SK-N-SH (cell line): Measurements from ENCODE around the gene IRAK2. TPM values are rescaled to one million over a fixed set of nuclear protein-coding genes. Genes with fewer than 3 reads are reported as not detected.

ENCODE experiments used
- CTCF ChIA-PET: fragments of 300-600, 350-600 bp; formaldehyde crosslinking; extraction: SDS; loops from one replicate; lab custom pipeline; 2021; lab: Yijun Ruan, JAX
- POLR2A ChIA-PET: fragments of 350-600 bp; sonication (Branson Sonifier 250); formaldehyde crosslinking; extraction: SDS; loops from one replicate; lab custom pipeline; 2020; ENCODE audit warnings: antibody characterized with exemption, inconsistent platforms; lab: Yijun Ruan, JAX
- DNase-seq: peaks from one replicate; pipeline ENCODE4 v3.0.0; 2012
- H2AFZ ChIP-seq: fragments of 200-600 bp; sonication (generic); 2 replicates; pipeline ENCODE4 v1.8.1; 2016; ENCODE audit warnings: antibody characterized with exemption, mild to moderate bottlenecking, low read depth
- H3F3A ChIP-seq: fragments of 200-600 bp; sonication (generic); replicated peaks from 2 replicates; pipeline ENCODE3; 2016; ENCODE audit warnings: antibody characterized with exemption, mild to moderate bottlenecking; ENCODE audit not compliant: insufficient read depth
- H3K27ac ChIP-seq, 2 experiments: fragments of 200-500 bp in 1 of 2; fragments of 200-600 bp in 1 of 2; sonication (Bioruptor generic) in 1 of 2; sonication (generic), shearing (Covaris generic) in 1 of 2; 2 replicates each; pipeline versions ENCODE4 v1.5.1 to v1.6.1; 2014 to 2016; ENCODE audit warnings: low read depth in 2 of 2, inconsistent platforms in 1 of 2, low read length in 1 of 2, mild to moderate bottlenecking in 1 of 2, mixed read lengths in 1 of 2
- H3K27me3 ChIP-seq: fragments of 200-600 bp; sonication (generic), shearing (Covaris generic); 2 replicates; pipeline ENCODE4 v1.6.1; 2016; ENCODE audit warnings: mixed run types; ENCODE audit not compliant: insufficient read depth
- H3K36me3 ChIP-seq, 2 experiments: fragments of 200-500 bp in 1 of 2; fragments of 200-600 bp in 1 of 2; sonication (Bioruptor generic) in 1 of 2; sonication (generic) in 1 of 2; replicated peaks in 1 of 2; 2 replicates each; pipeline versions ENCODE3 to v1.5.1; 2014 to 2016; ENCODE audit warnings: low read length in 1 of 2, mild to moderate bottlenecking in 1 of 2; ENCODE audit not compliant: insufficient read depth in 2 of 2, control insufficient read depth in 1 of 2
- H3K4me1 ChIP-seq, 2 experiments: fragments of 200-500 bp in 1 of 2; fragments of 200-600 bp in 1 of 2; sonication (Bioruptor generic) in 1 of 2; sonication (generic), shearing (Covaris generic) in 1 of 2; 2 replicates each; pipeline versions ENCODE4 v1.5.1 to v1.6.1; 2014 to 2016; ENCODE audit warnings: low read depth in 1 of 2, low read length in 1 of 2, mixed run types in 1 of 2; ENCODE audit not compliant: insufficient read depth in 2 of 2, control insufficient read depth in 1 of 2
- H3K4me2 ChIP-seq: fragments of 200-600 bp; sonication (generic), shearing (Covaris generic); 2 replicates; pipeline ENCODE4 v1.6.1; 2017; ENCODE audit warnings: mixed run types
- H3K4me3 ChIP-seq, 2 experiments: fragments of 200-500 bp in 1 of 2; fragments of 200-600 bp in 1 of 2; sonication (Bioruptor generic) in 1 of 2; sonication (generic), shearing (Covaris generic) in 1 of 2; 2 replicates each; pipeline versions ENCODE4 v1.5.1 to v1.8.1; 2014 to 2016; ENCODE audit warnings: low read depth in 2 of 2, inconsistent platforms in 1 of 2, low read length in 1 of 2, mild to moderate bottlenecking in 1 of 2, mixed read lengths in 1 of 2, moderate library complexity in 1 of 2
- H3K79me2 ChIP-seq: fragments of 200-600 bp; sonication (generic); 2 replicates; pipeline ENCODE4 v1.8.1; 2017; ENCODE audit warnings: mild to moderate bottlenecking; ENCODE audit not compliant: insufficient read depth
- H3K9ac ChIP-seq: fragments of 200-600 bp; sonication (generic); 2 replicates; pipeline ENCODE4 v1.6.1; 2017; ENCODE audit warnings: mixed run types
- H3K9me2 ChIP-seq: fragments of 200-600 bp; sonication (generic); 2 replicates; pipeline ENCODE4 v1.6.1; 2017; ENCODE audit warnings: mixed run types
- H3K9me3 ChIP-seq: fragments of 200-600 bp; sonication (generic); 2 replicates; pipeline ENCODE4 v1.6.1; 2017; ENCODE audit warnings: mixed run types, mild to moderate bottlenecking, moderate library complexity
- H4K20me1 ChIP-seq: fragments of 200-600 bp; sonication (generic); 2 replicates; pipeline ENCODE4 v1.6.1; 2017; ENCODE audit warnings: mild to moderate bottlenecking, mixed run types; ENCODE audit not compliant: insufficient read depth
- CHD2 ChIP-seq: fragments of 150-350 bp; IDR thresholded peaks from 2 replicates; pipeline ENCODE4 v1.6.1; 2018; ENCODE audit warnings: low read length; ENCODE audit not compliant: partially characterized antibody
- EZH2phosphoT487 ChIP-seq: fragments of 200-600 bp; sonication (generic); IDR thresholded peaks from 2 replicates; pipeline ENCODE4 v1.6.1; 2017; ENCODE audit warnings: low read depth, mixed run types, mild to moderate bottlenecking, antibody characterized with exemption, moderate library complexity, borderline replicate concordance
- FOSL2 ChIP-seq: IDR thresholded peaks from 2 replicates; pipeline ENCODE4 v1.4.0; 2012; ENCODE audit warnings: low read depth, mild to moderate bottlenecking, moderate library complexity, borderline replicate concordance
- GABPA ChIP-seq: IDR thresholded peaks from 2 replicates; pipeline ENCODE4 v1.4.0; 2012; ENCODE audit warnings: low read depth, mild to moderate bottlenecking
- GATA2 ChIP-seq: sonication (generic); formaldehyde crosslinking; IDR thresholded peaks from 2 replicates; pipeline ENCODE4 v1.5.0; 2020; ENCODE audit warnings: mild to moderate bottlenecking, missing genetic modification reagents
- MXI1 ChIP-seq: IDR thresholded peaks from 2 replicates; pipeline ENCODE4 v1.6.1; 2012; ENCODE audit warnings: mild to moderate bottlenecking, low read depth, low read length, improper control_type of control experiment
- NRF1 ChIP-seq: IDR thresholded peaks from 2 replicates; pipeline ENCODE4 v1.6.1; 2012; ENCODE audit warnings: low read depth, mild to moderate bottlenecking, low read length
- PBX3 ChIP-seq: IDR thresholded peaks from 2 replicates; pipeline ENCODE4; 2012
- RCOR1 ChIP-seq: fragments of 150-350 bp; IDR thresholded peaks from 2 replicates; pipeline ENCODE4 v1.6.1; 2017; ENCODE audit warnings: antibody characterized with exemption, low read length
- RFX5 ChIP-seq: IDR thresholded peaks from 2 replicates; pipeline ENCODE4 v1.6.1; 2012; ENCODE audit warnings: mild to moderate bottlenecking, improper control_type of control experiment, low read length
- TCF12 ChIP-seq: IDR thresholded peaks from 2 replicates; pipeline ENCODE4 v1.4.0; 2012
- YY1 ChIP-seq: IDR thresholded peaks from 2 replicates; pipeline ENCODE4 v1.4.0; 2012; ENCODE audit warnings: low read depth, mild to moderate bottlenecking
- ZBTB33 ChIP-seq: IDR thresholded peaks from 2 replicates; pipeline ENCODE4 v1.4.0; 2012; ENCODE audit warnings: low read depth, borderline replicate concordance
- WGBS: methylation state at CpG from one replicate; pipeline ENCODE4 v1.1.6; 2017; ENCODE audit warnings: low lambda C conversion rate; 5-methylcytosine and 5-hydroxymethylcytosine counted together
- polyA plus RNA-seq, 3 experiments: library from polyadenylated mRNA; depleted of rRNA; stranded (reverse); fragments of >200 nt; gene quantifications; 2 replicates each; pipeline ENCODE4 v1.2.3, GENCODE V29; 2012
- TF ChIP-seq, protein P1 (sequence below): fragments of 200-600 bp; sonication (generic); IDR thresholded peaks from 2 replicates; pipeline ENCODE4 v1.6.1; 2017; ENCODE audit warnings: antibody characterized with exemption, mild to moderate bottlenecking, moderate library complexity
- TF ChIP-seq, protein P2 (sequence below): IDR thresholded peaks from 2 replicates; pipeline ENCODE4 v1.6.1; 2012; ENCODE audit warnings: mild to moderate bottlenecking, low read depth, low read length, moderate library complexity
- TF ChIP-seq, protein P3 (sequence below): fragments of 150-350 bp; IDR thresholded peaks from 2 replicates; pipeline ENCODE4 v1.6.1; 2017; ENCODE audit warnings: antibody characterized with exemption, low read length, low read depth, borderline replicate concordance
- TF ChIP-seq, protein P4 (sequence below): IDR thresholded peaks from 2 replicates; pipeline ENCODE4 v1.4.0; 2012; ENCODE audit warnings: low read depth

The IRAK2 gene
- polyA plus RNA-seq, 1 of the 3 experiments (the other 2 are of a cell fraction): 7.7 TPM

- H2AFZ ChIP-seq: no peak overlapping the region
- no peak for TF ChIP-seq TCF12
- TF ChIP-seq, protein P1, sequence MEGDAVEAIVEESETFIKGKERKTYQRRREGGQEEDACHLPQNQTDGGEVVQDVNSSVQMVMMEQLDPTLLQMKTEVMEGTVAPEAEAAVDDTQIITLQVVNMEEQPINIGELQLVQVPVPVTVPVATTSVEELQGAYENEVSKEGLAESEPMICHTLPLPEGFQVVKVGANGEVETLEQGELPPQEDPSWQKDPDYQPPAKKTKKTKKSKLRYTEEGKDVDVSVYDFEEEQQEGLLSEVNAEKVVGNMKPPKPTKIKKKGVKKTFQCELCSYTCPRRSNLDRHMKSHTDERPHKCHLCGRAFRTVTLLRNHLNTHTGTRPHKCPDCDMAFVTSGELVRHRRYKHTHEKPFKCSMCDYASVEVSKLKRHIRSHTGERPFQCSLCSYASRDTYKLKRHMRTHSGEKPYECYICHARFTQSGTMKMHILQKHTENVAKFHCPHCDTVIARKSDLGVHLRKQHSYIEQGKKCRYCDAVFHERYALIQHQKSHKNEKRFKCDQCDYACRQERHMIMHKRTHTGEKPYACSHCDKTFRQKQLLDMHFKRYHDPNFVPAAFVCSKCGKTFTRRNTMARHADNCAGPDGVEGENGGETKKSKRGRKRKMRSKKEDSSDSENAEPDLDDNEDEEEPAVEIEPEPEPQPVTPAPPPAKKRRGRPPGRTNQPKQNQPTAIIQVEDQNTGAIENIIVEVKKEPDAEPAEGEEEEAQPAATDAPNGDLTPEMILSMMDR: no peak
- no peak for TF ChIP-seq GABPA
- TF ChIP-seq, protein P2, sequence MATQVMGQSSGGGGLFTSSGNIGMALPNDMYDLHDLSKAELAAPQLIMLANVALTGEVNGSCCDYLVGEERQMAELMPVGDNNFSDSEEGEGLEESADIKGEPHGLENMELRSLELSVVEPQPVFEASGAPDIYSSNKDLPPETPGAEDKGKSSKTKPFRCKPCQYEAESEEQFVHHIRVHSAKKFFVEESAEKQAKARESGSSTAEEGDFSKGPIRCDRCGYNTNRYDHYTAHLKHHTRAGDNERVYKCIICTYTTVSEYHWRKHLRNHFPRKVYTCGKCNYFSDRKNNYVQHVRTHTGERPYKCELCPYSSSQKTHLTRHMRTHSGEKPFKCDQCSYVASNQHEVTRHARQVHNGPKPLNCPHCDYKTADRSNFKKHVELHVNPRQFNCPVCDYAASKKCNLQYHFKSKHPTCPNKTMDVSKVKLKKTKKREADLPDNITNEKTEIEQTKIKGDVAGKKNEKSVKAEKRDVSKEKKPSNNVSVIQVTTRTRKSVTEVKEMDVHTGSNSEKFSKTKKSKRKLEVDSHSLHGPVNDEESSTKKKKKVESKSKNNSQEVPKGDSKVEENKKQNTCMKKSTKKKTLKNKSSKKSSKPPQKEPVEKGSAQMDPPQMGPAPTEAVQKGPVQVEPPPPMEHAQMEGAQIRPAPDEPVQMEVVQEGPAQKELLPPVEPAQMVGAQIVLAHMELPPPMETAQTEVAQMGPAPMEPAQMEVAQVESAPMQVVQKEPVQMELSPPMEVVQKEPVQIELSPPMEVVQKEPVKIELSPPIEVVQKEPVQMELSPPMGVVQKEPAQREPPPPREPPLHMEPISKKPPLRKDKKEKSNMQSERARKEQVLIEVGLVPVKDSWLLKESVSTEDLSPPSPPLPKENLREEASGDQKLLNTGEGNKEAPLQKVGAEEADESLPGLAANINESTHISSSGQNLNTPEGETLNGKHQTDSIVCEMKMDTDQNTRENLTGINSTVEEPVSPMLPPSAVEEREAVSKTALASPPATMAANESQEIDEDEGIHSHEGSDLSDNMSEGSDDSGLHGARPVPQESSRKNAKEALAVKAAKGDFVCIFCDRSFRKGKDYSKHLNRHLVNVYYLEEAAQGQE: no peak
- no peak for TF ChIP-seq CHD2
- TF ChIP-seq RCOR1: no peak
- no peak for TF ChIP-seq PBX3
- TF ChIP-seq, protein P3, sequence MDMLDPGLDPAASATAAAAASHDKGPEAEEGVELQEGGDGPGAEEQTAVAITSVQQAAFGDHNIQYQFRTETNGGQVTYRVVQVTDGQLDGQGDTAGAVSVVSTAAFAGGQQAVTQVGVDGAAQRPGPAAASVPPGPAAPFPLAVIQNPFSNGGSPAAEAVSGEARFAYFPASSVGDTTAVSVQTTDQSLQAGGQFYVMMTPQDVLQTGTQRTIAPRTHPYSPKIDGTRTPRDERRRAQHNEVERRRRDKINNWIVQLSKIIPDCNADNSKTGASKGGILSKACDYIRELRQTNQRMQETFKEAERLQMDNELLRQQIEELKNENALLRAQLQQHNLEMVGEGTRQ: no peak
- no peak for TF ChIP-seq GATA2 (CRISPR knock-in tag)
- TF ChIP-seq ZBTB33: no peak
- no peak for TF ChIP-seq RFX5
- TF ChIP-seq EZH2phosphoT487: no peak
- no peak for TF ChIP-seq NRF1
- TF ChIP-seq, protein P4, sequence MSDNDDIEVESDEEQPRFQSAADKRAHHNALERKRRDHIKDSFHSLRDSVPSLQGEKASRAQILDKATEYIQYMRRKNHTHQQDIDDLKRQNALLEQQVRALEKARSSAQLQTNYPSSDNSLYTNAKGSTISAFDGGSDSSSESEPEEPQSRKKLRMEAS: no peak
- TF ChIP-seq MXI1: no peak
- TF ChIP-seq YY1: no peak
- TF ChIP-seq FOSL2: no peak
- TF ChIP-seq, all 33 proteins: peak for 0
- ChIA-PET CTCF (interaction anchor here (0.7 kb wide), 1 partner anchor 17 kb away, joined by 3 read pairs; no protein-coding TSS in a partner anchor), POLR2A (no interaction called here)
- Histone ChIP-seq H3K27me3 (no peaks in the 10 kb centered on the region), H3F3A (peaks cover 7% of the 10 kb centered on the region), H3K9ac (no peak overlapping the region), H3K4me1 (0 out of 4 replicates have a peak, but pooled peaks cover 0 to 3% of the 10 kb centered on the region in 2 experiments), H3K4me2 (no peak overlapping the region), H3K79me2 (no peaks in the 10 kb centered on the region), H3K36me3 (peaks cover 0 to 18% of the 10 kb centered on the region in 2 experiments), H3K9me3 (no peaks in the 10 kb centered on the region), H3K9me2 (no peaks in the 10 kb centered on the region), H3K27ac (no peak overlapping the region), H3K4me3 (no peak overlapping the region), H4K20me1 (no peaks in the 10 kb centered on the region)
- no peak for DNase-seq
- 95% methylated on average over 4 of the region's 4 CpGs for WGBS
Observed at GRCh38 chr3:10228248-10228950, 63.7 kb downstream of the IRAK2 start.
